Measurements from ENCODE around the gene ZNRF4.

DNA sequence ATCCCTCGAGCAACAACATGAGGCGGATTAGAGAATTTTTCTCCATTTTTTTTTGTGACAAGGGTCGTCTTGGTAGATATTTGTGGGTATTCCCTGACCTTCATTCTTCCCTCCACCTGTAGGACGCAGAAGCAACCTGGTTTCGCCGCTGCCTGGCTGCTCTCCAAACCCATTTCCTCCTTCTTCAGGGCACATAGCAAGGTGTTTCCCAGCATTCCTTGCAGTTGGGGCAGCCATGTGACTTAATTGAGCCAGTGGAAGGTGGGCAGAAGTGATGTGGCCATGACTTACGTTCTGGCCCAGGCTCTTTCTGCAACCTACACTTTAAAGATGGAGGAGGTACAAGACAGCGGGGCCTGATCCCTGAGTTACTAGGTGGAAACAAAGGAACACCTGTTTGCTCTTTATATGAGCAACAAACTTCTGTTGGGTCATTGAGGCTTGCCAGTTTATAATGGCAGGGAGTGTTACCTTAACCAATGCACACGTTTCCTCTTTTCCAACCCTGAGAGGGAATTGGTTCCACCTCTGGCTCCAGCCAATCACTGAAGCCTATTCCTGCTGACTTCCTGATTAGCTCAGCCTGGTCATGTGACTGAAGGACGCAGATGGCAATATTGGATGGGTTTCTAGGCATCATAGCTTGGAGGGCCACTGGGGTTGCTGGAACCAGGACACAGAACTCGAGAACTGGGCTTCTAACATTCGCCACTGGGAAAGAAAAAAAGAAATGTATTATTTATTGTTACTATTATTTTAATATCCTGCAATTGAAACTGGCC is 30.8 kb upstream of the ZNRF4 start:
- no peak for TF ChIP-seq POLR2A (IDR thresholded peaks at IDR 0.05; ENCODE audit: low read depth, low read length)
- TF ChIP-seq TAF1 (IDR thresholded peaks at IDR 0.05; ENCODE audit: borderline replicate concordance, low read depth, low read length): no peak
